HCT116 (cell line): ENCODE measurements around the gene TRIM24. TPM values are rescaled to one million over a fixed set of nuclear protein-coding genes. Genes with fewer than 3 reads are reported as not detected.

Experiments
- ATAC-seq: fragments of 200-7000 bp; cut with Tn5 transposase; 2 replicates; pipeline ENCODE4 v1.9.1; 2020; ENCODE audit warnings: mild to moderate bottlenecking, moderate library complexity
- BruUV-seq: library from RNA; stranded (reverse); fragments of 400-500 nt; replicated peaks from 2 replicates; lab custom pipeline; 2021; lab: Mats Ljungman, UMichigan
- CTCF ChIA-PET: fragments of 300-600 bp; sonication (Branson Sonifier 250); formaldehyde crosslinking; loops from one replicate; lab custom pipeline; 2021; ENCODE audit warnings: antibody characterized with exemption; lab: Charles Lee
- POLR2A ChIA-PET: fragments of 300-600, 350-600 bp; sonication (Branson Sonifier 250); formaldehyde crosslinking; loops from one replicate; lab custom pipeline; 2021; ENCODE audit warnings: antibody characterized with exemption; lab: Charles Lee
- RAD21 ChIA-PET, 2 experiments: fragments of 300-600 bp; sonication (Branson Sonifier 250); formaldehyde crosslinking; loops; one replicate each; lab custom pipeline; 2023; ENCODE audit warnings: low total read pairs in 2 of 2; ENCODE audit not compliant: uncharacterized antibody in 2 of 2, unreplicated experiment in 2 of 2, low non-redundant PET in 1 of 2; lab: Charles Lee
- DNase-seq: peaks from one replicate; pipeline ENCODE4 v3.0.0-alpha.2; 2010; ENCODE audit warnings: low read depth, low spot score
- H2AFZ ChIP-seq: fragments of 200-600 bp; shearing (Covaris generic), sonication (generic); 2 replicates; pipeline ENCODE4 v1.6.1; 2017; ENCODE audit warnings: low read depth, mixed run types, mixed read lengths, antibody characterized with exemption, low read length; ENCODE audit not compliant: poor library complexity, severe bottlenecking
- H3K27ac ChIP-seq: 2 replicates; pipeline ENCODE4 v1.5.1; 2012; ENCODE audit warnings: low read depth, low read length
- H3K27me3 ChIP-seq: fragments of 200-600 bp; sonication (generic); 2 replicates; pipeline ENCODE4 v1.6.1; 2016; ENCODE audit warnings: mixed run types, low read length, mixed read lengths; ENCODE audit not compliant: insufficient read depth
- H3K36me3 ChIP-seq, 2 experiments: fragments of 200-500 bp in 1 of 2; fragments of 200-600 bp in 1 of 2; sonication (Bioruptor generic) in 1 of 2; sonication (generic) in 1 of 2; 2 replicates each; pipeline versions ENCODE4 v1.5.1 to v1.6.1; 2014 to 2016; ENCODE audit warnings: low read length in 2 of 2, inconsistent platforms in 1 of 2, mixed read lengths in 1 of 2, mixed run types in 1 of 2; ENCODE audit not compliant: insufficient read depth in 2 of 2, control insufficient read depth in 1 of 2
- H3K4me1 ChIP-seq, 2 experiments: fragments of 200-600 bp in 1 of 2; sonication (generic) in 1 of 2; 2 replicates each; pipeline versions ENCODE4 v1.5.1 to v1.6.1; 2012 to 2017; ENCODE audit warnings: low read length in 2 of 2, inconsistent platforms in 1 of 2, mild to moderate bottlenecking in 1 of 2, mixed read lengths in 1 of 2, mixed run types in 1 of 2, moderate library complexity in 1 of 2; ENCODE audit not compliant: insufficient read depth in 2 of 2, control insufficient read depth in 1 of 2
- H3K4me2 ChIP-seq: fragments of 200-600 bp; sonication (generic); 2 replicates; pipeline ENCODE4 v1.6.1; 2017; ENCODE audit warnings: mixed run types, low read length, mixed read lengths
- H3K4me3 ChIP-seq, 2 experiments: fragments of 200-600 bp in 1 of 2; sonication (generic) in 1 of 2; replicated peaks in 1 of 2; 2 replicates each; pipeline ENCODE4 v1.5.1; 2011 to 2016; ENCODE audit warnings: low read length in 2 of 2, control low read depth in 1 of 2, low read depth in 1 of 2, mild to moderate bottlenecking in 1 of 2, mixed read lengths in 1 of 2, mixed run types in 1 of 2
- H3K79me2 ChIP-seq: fragments of 200-600 bp; sonication (generic); 2 replicates; pipeline ENCODE4 v1.6.1; 2017; ENCODE audit warnings: mild to moderate bottlenecking, mixed run types, low read length, moderate library complexity, mixed read lengths; ENCODE audit not compliant: insufficient read depth
- H3K9ac ChIP-seq: fragments of 200-600 bp; sonication (generic); 2 replicates; pipeline ENCODE4 v1.6.1; 2016; ENCODE audit warnings: low read length, mixed read lengths
- H3K9me2 ChIP-seq: fragments of 200-600 bp; sonication (generic), shearing (Covaris generic); 2 replicates; pipeline ENCODE4 v1.6.1; 2017; ENCODE audit warnings: mixed run types, mild to moderate bottlenecking, moderate library complexity; ENCODE audit not compliant: insufficient read depth
- H3K9me3 ChIP-seq, 2 experiments: fragments of 200-500 bp in 1 of 2; fragments of 200-600 bp in 1 of 2; sonication (Bioruptor generic) in 1 of 2; sonication (generic) in 1 of 2; 2 replicates each; pipeline ENCODE4 v1.6.1; 2014 to 2017; ENCODE audit warnings: low read length in 2 of 2, mixed read lengths in 2 of 2, inconsistent platforms in 1 of 2, low read depth in 1 of 2, mild to moderate bottlenecking in 1 of 2, mixed run types in 1 of 2, moderate library complexity in 1 of 2; ENCODE audit not compliant: control insufficient read depth in 1 of 2, insufficient read depth in 1 of 2
- H4K20me1 ChIP-seq: fragments of 200-600 bp; sonication (generic), shearing (Covaris generic); 2 replicates; pipeline ENCODE4 v1.6.1; 2017; ENCODE audit warnings: mixed run types, mild to moderate bottlenecking, moderate library complexity; ENCODE audit not compliant: insufficient read depth
- CBX3 ChIP-seq: IDR thresholded peaks from 2 replicates; pipeline ENCODE4 v1.6.1; 2012; ENCODE audit warnings: low read depth
- EGR1 ChIP-seq: IDR thresholded peaks from 2 replicates; pipeline ENCODE4 v1.6.1; 2012; ENCODE audit warnings: low read depth
- ELF1 ChIP-seq: IDR thresholded peaks from 2 replicates; pipeline ENCODE4 v1.6.1; 2012; ENCODE audit warnings: low read depth, borderline replicate concordance
- EZH2 ChIP-seq: fragments of 200-600 bp; sonication (generic); IDR thresholded peaks from 2 replicates; pipeline ENCODE4 v1.6.1; 2017; ENCODE audit warnings: antibody characterized with exemption, mixed run types
- EZH2phosphoT487 ChIP-seq: fragments of 200-600 bp; IDR thresholded peaks from 2 replicates; pipeline ENCODE4 v1.6.1; 2018; ENCODE audit warnings: antibody characterized with exemption, borderline replicate concordance
- FOSL1 ChIP-seq: IDR thresholded peaks from 2 replicates; pipeline ENCODE4 v1.6.1; 2012; ENCODE audit warnings: low read depth
- JUND ChIP-seq: IDR thresholded peaks from 2 replicates; pipeline ENCODE4 v1.6.1; 2012
- POLR2A ChIP-seq: IDR thresholded peaks from 2 replicates; pipeline ENCODE4 v1.7.0; 2011; ENCODE audit warnings: borderline replicate concordance; ENCODE audit not compliant: insufficient read depth, insufficient read length; ENCODE audit errors: extremely low read depth
- POLR2AphosphoS5 ChIP-seq: IDR thresholded peaks from 2 replicates; pipeline ENCODE4 v1.6.1; 2011; ENCODE audit warnings: mild to moderate bottlenecking, low read depth, low read length, moderate library complexity
- RAD21 ChIP-seq: IDR thresholded peaks from 2 replicates; pipeline ENCODE4 v1.6.1; 2012; ENCODE audit warnings: low read depth, mild to moderate bottlenecking
- SIN3A ChIP-seq: IDR thresholded peaks from 2 replicates; pipeline ENCODE4 v1.6.1; 2012; ENCODE audit warnings: low read depth
- SP1 ChIP-seq: IDR thresholded peaks from 2 replicates; pipeline ENCODE4 v1.6.1; 2012; ENCODE audit warnings: low read depth
- TCF7L2 ChIP-seq: IDR thresholded peaks from 2 replicates; pipeline ENCODE4 v1.7.0; 2011; ENCODE audit warnings: borderline replicate concordance, inconsistent platforms; ENCODE audit not compliant: insufficient read depth, insufficient read length; ENCODE audit errors: extremely low read depth
- YY1 ChIP-seq: IDR thresholded peaks from 2 replicates; pipeline ENCODE4 v1.6.1; 2011; ENCODE audit warnings: low read length, low read depth, moderate library complexity, mild to moderate bottlenecking; ENCODE audit not compliant: insufficient replicate concordance; ENCODE audit errors: extremely low read depth
- ZFX ChIP-seq: fragments of 450-650 bp; IDR thresholded peaks from 2 replicates; pipeline ENCODE4 v1.6.1; 2017
- ZNF274 ChIP-seq: fragments of 200-500 bp; sonication (Bioruptor generic); IDR thresholded peaks from 2 replicates; pipeline ENCODE4 v1.6.1; 2014; ENCODE audit warnings: mild to moderate bottlenecking, low read depth, low read length, inconsistent platforms
- intact Hi-C: fragments of 100-400 bp; cut with micrococcal nuclease; formaldehyde crosslinking; loops from 2 replicates; pipeline ENCODE4 v1.10.0; 2022
- total RNA-seq: library from RNA; stranded (reverse); gene quantifications from one replicate; pipeline ENCODE4 v1.2.1, GENCODE V29; 2021; ENCODE audit not compliant: unreplicated experiment
- TF ChIP-seq, protein P1 (sequence below): IDR thresholded peaks from 2 replicates; pipeline ENCODE4 v1.6.1; 2012; ENCODE audit warnings: low read depth
- TF ChIP-seq, protein P2 (sequence below), 3 experiments: fragments of 200-600 bp in 1 of 3; sonication (generic) in 1 of 3; IDR thresholded peaks in 2 of 3; conservative IDR thresholded peaks in 1 of 3; 2 replicates each; pipeline ENCODE4 v1.5.1; 2012 to 2017; ENCODE audit warnings: low read depth in 2 of 3, low read length in 2 of 3, antibody characterized with exemption in 1 of 3, borderline replicate concordance in 1 of 3, control low read depth in 1 of 3, mild to moderate bottlenecking in 1 of 3, mixed read lengths in 1 of 3, mixed run types in 1 of 3, moderate library complexity in 1 of 3; ENCODE audit not compliant: insufficient read depth in 1 of 3
- TF ChIP-seq, protein P3 (sequence below): IDR thresholded peaks from 2 replicates; pipeline ENCODE4 v1.6.1; 2012
- TF ChIP-seq, protein P4 (sequence below): IDR thresholded peaks from 2 replicates; pipeline ENCODE4 v1.6.1; 2012

TRIM24 gene
- total RNA-seq, 1 experiment from 2014 or later = 12.8 TPM

DNA sequence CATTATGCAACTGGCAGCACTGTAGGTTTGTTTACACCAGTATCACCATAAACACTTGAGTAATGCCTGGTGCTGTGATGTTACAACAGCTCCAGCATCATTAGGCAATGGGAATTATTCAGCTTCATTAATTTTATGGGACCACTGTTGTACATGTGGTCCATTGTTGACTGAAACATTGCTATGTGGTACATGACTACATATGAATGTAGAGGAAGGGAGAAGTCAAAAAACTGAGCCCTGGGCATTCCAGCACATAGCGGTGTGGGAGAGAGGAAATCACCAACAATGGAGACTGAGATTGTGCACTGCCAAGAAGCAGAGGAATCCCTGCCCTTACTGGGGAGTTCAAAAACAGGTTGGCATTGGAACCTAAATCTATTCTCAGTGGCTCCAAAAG lies 89.0 kb downstream of the TRIM24 start:
- no peak overlapping the region for H3K4me2 ChIP-seq
- H3K9me2 ChIP-seq = no peaks in the 10 kb centered on the region
- RAD21 ChIA-PET = no interaction called here
- H3K4me3 ChIP-seq = no peak overlapping the region
- no peaks in the 10 kb centered on the region for H3K4me1 ChIP-seq
- no peak overlapping the region for H3K27ac ChIP-seq
- H4K20me1 ChIP-seq = no peaks in the 10 kb centered on the region
- no peak overlapping the region for H2AFZ ChIP-seq
- H3K27me3 ChIP-seq = no peaks in the 10 kb centered on the region
- DNase-seq (no peak), ATAC-seq (no peak)
- no peak for TF ChIP-seq POLR2AphosphoS5
- no peak for TF ChIP-seq SP1
- TF ChIP-seq CBX3 = no peak
- no peak for TF ChIP-seq SIN3A
- no peak for TF ChIP-seq EGR1
- TF ChIP-seq, protein P1, sequence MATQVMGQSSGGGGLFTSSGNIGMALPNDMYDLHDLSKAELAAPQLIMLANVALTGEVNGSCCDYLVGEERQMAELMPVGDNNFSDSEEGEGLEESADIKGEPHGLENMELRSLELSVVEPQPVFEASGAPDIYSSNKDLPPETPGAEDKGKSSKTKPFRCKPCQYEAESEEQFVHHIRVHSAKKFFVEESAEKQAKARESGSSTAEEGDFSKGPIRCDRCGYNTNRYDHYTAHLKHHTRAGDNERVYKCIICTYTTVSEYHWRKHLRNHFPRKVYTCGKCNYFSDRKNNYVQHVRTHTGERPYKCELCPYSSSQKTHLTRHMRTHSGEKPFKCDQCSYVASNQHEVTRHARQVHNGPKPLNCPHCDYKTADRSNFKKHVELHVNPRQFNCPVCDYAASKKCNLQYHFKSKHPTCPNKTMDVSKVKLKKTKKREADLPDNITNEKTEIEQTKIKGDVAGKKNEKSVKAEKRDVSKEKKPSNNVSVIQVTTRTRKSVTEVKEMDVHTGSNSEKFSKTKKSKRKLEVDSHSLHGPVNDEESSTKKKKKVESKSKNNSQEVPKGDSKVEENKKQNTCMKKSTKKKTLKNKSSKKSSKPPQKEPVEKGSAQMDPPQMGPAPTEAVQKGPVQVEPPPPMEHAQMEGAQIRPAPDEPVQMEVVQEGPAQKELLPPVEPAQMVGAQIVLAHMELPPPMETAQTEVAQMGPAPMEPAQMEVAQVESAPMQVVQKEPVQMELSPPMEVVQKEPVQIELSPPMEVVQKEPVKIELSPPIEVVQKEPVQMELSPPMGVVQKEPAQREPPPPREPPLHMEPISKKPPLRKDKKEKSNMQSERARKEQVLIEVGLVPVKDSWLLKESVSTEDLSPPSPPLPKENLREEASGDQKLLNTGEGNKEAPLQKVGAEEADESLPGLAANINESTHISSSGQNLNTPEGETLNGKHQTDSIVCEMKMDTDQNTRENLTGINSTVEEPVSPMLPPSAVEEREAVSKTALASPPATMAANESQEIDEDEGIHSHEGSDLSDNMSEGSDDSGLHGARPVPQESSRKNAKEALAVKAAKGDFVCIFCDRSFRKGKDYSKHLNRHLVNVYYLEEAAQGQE = no peak
- no peak for TF ChIP-seq ZNF274
- no peak for TF ChIP-seq EZH2phosphoT487
- TF ChIP-seq, protein P2, sequence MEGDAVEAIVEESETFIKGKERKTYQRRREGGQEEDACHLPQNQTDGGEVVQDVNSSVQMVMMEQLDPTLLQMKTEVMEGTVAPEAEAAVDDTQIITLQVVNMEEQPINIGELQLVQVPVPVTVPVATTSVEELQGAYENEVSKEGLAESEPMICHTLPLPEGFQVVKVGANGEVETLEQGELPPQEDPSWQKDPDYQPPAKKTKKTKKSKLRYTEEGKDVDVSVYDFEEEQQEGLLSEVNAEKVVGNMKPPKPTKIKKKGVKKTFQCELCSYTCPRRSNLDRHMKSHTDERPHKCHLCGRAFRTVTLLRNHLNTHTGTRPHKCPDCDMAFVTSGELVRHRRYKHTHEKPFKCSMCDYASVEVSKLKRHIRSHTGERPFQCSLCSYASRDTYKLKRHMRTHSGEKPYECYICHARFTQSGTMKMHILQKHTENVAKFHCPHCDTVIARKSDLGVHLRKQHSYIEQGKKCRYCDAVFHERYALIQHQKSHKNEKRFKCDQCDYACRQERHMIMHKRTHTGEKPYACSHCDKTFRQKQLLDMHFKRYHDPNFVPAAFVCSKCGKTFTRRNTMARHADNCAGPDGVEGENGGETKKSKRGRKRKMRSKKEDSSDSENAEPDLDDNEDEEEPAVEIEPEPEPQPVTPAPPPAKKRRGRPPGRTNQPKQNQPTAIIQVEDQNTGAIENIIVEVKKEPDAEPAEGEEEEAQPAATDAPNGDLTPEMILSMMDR (IDR thresholded peaks at IDR 0.05 in 2 of 3, conservative IDR thresholded peaks at IDR 0.05 in 1 of 3; ENCODE audit: borderline replicate concordance in 1 of 3, insufficient read depth in 1 of 3, low read depth in 2 of 3, low read length in 2 of 3) = no peak
- no peak for TF ChIP-seq EZH2
- no peak for TF ChIP-seq ZFX
- TF ChIP-seq FOSL1 = no peak
- no peak for TF ChIP-seq ELF1
- no peak for TF ChIP-seq YY1
- TF ChIP-seq JUND = no peak
- TF ChIP-seq, protein P3, sequence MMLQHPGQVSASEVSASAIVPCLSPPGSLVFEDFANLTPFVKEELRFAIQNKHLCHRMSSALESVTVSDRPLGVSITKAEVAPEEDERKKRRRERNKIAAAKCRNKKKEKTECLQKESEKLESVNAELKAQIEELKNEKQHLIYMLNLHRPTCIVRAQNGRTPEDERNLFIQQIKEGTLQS = no peak
- TF ChIP-seq, protein P4, sequence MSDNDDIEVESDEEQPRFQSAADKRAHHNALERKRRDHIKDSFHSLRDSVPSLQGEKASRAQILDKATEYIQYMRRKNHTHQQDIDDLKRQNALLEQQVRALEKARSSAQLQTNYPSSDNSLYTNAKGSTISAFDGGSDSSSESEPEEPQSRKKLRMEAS = no peak
- TF ChIP-seq POLR2A = no peak
- TF ChIP-seq TCF7L2 = no peak
- no peak for TF ChIP-seq RAD21
- H3K9ac ChIP-seq = no peak overlapping the region
- CTCF ChIA-PET = no interaction called here
- intact Hi-C loops = no loop called here
- no peaks in the 10 kb centered on the region for H3K79me2 ChIP-seq
- no peaks in the 10 kb centered on the region for H3K9me3 ChIP-seq
- no TSS peak for BruUV-seq
- POLR2A ChIA-PET = no interaction called here
- no peaks in the 10 kb centered on the region for H3K36me3 ChIP-seq
